Measurements from ENCODE around the gene CERS1. TPM values are rescaled to one million over a fixed set of nuclear protein-coding genes. Genes with fewer than 3 reads are reported as not detected.

CERS1 gene
- total RNA-seq, 1 donor from 2014 or later = 15.7 TPM

GRCh38 chr19:18867751-18868150 is 28.2 kb downstream of the CERS1 start:
- TF ChIP-seq CTCF (IDR thresholded peaks at IDR 0.05; ENCODE audit: unreplicated experiment) = no peak
- Mint-ChIP-seq H3K4me1 (ENCODE audit: unreplicated experiment) (no peaks in the 10 kb centered on the region), H3K4me3 (ENCODE audit: unreplicated experiment) (peak overlapping the region; percentile 59), H3K27ac (ENCODE audit: unreplicated experiment) (no peak overlapping the region), H3K36me3 (ENCODE audit: low read depth, unreplicated experiment) (peaks cover 14% of the 10 kb centered on the region), H3K9me3 (ENCODE audit: unreplicated experiment) (no peaks in the 10 kb centered on the region), H3K27me3 (ENCODE audit: unreplicated experiment) (peaks cover 20% of the 10 kb centered on the region)
- no peak for DNase-seq (ENCODE audit: low spot score)

GRCh38 chr19:18867199-18867598 is 28.8 kb downstream of the CERS1 start:
- Mint-ChIP-seq H3K9me3 (ENCODE audit: unreplicated experiment) (no peaks in the 10 kb centered on the region), H3K27ac (ENCODE audit: unreplicated experiment) (peak overlapping the region; percentile 61), H3K27me3 (ENCODE audit: unreplicated experiment) (peaks cover 20% of the 10 kb centered on the region), H3K4me3 (ENCODE audit: unreplicated experiment) (peak overlapping the region; percentile 48), H3K4me1 (ENCODE audit: unreplicated experiment) (no peaks in the 10 kb centered on the region), H3K36me3 (ENCODE audit: low read depth, unreplicated experiment) (peaks cover 16% of the 10 kb centered on the region)
- no peak for DNase-seq (ENCODE audit: low spot score)
- TF ChIP-seq CTCF (IDR thresholded peaks at IDR 0.05; ENCODE audit: unreplicated experiment) = no peak

DNA sequence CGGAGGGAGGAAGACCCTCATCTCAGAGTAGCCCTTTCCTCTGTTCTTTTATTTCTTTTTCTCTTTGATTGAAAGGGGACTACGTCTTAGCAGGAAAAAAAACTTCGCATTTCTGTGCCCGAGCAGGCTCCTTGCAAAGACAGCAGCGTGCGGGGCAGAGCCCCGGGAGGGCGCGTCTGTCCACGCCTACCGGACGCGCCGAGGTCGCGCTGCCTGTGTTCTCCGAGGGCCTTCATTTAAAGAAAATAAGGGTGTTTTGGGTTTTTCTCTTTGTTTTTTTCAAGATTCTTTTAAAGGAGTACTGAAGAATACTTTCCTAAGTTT is 29.2 kb downstream of the CERS1 start:
- TF ChIP-seq CTCF (IDR thresholded peaks at IDR 0.05; ENCODE audit: unreplicated experiment) = peak; percentile 28
- H3K4me1 Mint-ChIP-seq (ENCODE audit: unreplicated experiment) = no peaks in the 10 kb centered on the region
- peaks cover 16% of the 10 kb centered on the region for H3K27me3 Mint-ChIP-seq (ENCODE audit: unreplicated experiment)
- H3K4me3 Mint-ChIP-seq (ENCODE audit: unreplicated experiment) = no peak overlapping the region
- no peak for DNase-seq (ENCODE audit: low spot score)
- H3K9me3 Mint-ChIP-seq (ENCODE audit: unreplicated experiment) = no peaks in the 10 kb centered on the region
- H3K36me3 Mint-ChIP-seq (ENCODE audit: low read depth, unreplicated experiment) = peaks cover 20% of the 10 kb centered on the region
- peak overlapping the region; percentile 61 for H3K27ac Mint-ChIP-seq (ENCODE audit: unreplicated experiment)

GRCh38 chr19:18865973-18866799 is 29.8 kb downstream of the CERS1 start:
- peaks cover 11% of the 10 kb centered on the region for H3K27me3 Mint-ChIP-seq (ENCODE audit: unreplicated experiment)
- no peak overlapping the region for H3K4me3 Mint-ChIP-seq (ENCODE audit: unreplicated experiment)
- no peak overlapping the region for H3K27ac Mint-ChIP-seq (ENCODE audit: unreplicated experiment)
- peak; percentile 95 for TF ChIP-seq CTCF (IDR thresholded peaks at IDR 0.05; ENCODE audit: unreplicated experiment)
- no peaks in the 10 kb centered on the region for H3K9me3 Mint-ChIP-seq (ENCODE audit: unreplicated experiment)
- no peaks in the 10 kb centered on the region for H3K4me1 Mint-ChIP-seq (ENCODE audit: unreplicated experiment)
- H3K36me3 Mint-ChIP-seq (ENCODE audit: low read depth, unreplicated experiment) = peaks cover 26% of the 10 kb centered on the region
- DNase-seq (ENCODE audit: low spot score) = peak; percentile 88

Measured in endothelial cell (in vitro differentiated cells).